Caco-2 (cell line): ENCODE measurements around the gene PARD3B. TPM values are rescaled to one million over a fixed set of nuclear protein-coding genes. Genes with fewer than 3 reads are reported as not detected.

Experiments
- BruUV-seq: library from RNA; stranded (reverse); fragments of 400-500 nt; replicated peaks from 2 replicates; lab custom pipeline; 2021; lab: Mats Ljungman, UMichigan
- CTCF ChIA-PET: fragments of 300-600 bp; sonication (Branson Sonifier 250); formaldehyde crosslinking; loops from one replicate; lab custom pipeline; 2022; ENCODE audit warnings: antibody characterized with exemption; lab: Charles Lee
- POLR2A ChIA-PET: fragments of 300-600 bp; sonication (Branson Sonifier 250); formaldehyde crosslinking; loops from one replicate; lab custom pipeline; 2022; ENCODE audit warnings: antibody characterized with exemption; lab: Charles Lee
- DNase-seq, 2 experiments: peaks; one replicate each; pipeline versions ENCODE4 v3.0.0 to v3.0.0-alpha.2; 2020 to 2022
- H3K27me3 ChIP-seq: replicated peaks from 2 replicates; pipeline ENCODE4 v1.6.0; 2011; ENCODE audit warnings: low read length; ENCODE audit not compliant: control insufficient read depth, insufficient read depth
- H3K36me3 ChIP-seq: 2 replicates; pipeline ENCODE4 v1.5.1; 2011; ENCODE audit warnings: low read length; ENCODE audit not compliant: control insufficient read depth, insufficient read depth
- H3K4me1 ChIP-seq: fragments of 250-450 bp; sonication (Bioruptor Pico); 2 replicates; pipeline ENCODE4 v1.5.1; 2020; ENCODE audit warnings: mild to moderate bottlenecking
- H3K4me3 ChIP-seq: 2 replicates; pipeline ENCODE4 v1.5.1; 2011; ENCODE audit warnings: low read depth, mild to moderate bottlenecking, control low read depth, low read length
- H3K9me3 ChIP-seq: fragments of 250-450 bp; sonication (Bioruptor Pico); 2 replicates; pipeline ENCODE4 v1.5.1; 2020; ENCODE audit warnings: mild to moderate bottlenecking, moderate library complexity
- H3K27ac Mint-ChIP-seq: one replicate; pipeline ENCODE4 v1.8.0; 2022; ENCODE audit warnings: mixed read lengths; ENCODE audit not compliant: unreplicated experiment
- H3K27me3 Mint-ChIP-seq: one replicate; pipeline ENCODE4 v1.8.0; 2022; ENCODE audit warnings: mixed read lengths; ENCODE audit not compliant: insufficient read depth, unreplicated experiment
- H3K36me3 Mint-ChIP-seq: one replicate; pipeline ENCODE4 v1.8.0; 2022; ENCODE audit warnings: mild to moderate bottlenecking, mixed read lengths; ENCODE audit not compliant: insufficient read depth, unreplicated experiment
- H3K4me1 Mint-ChIP-seq: one replicate; pipeline ENCODE4 v1.8.0; 2022; ENCODE audit warnings: low read depth, mixed read lengths; ENCODE audit not compliant: unreplicated experiment
- H3K4me3 Mint-ChIP-seq: one replicate; pipeline ENCODE4 v1.8.0; 2022; ENCODE audit warnings: mild to moderate bottlenecking, moderate library complexity, mixed read lengths; ENCODE audit not compliant: unreplicated experiment
- H3K9me3 Mint-ChIP-seq: one replicate; pipeline ENCODE4 v1.8.0; 2022; ENCODE audit warnings: mixed read lengths; ENCODE audit not compliant: unreplicated experiment
- intact Hi-C: fragments of 100-400 bp; cut with micrococcal nuclease; formaldehyde crosslinking; loops from one replicate; pipeline ENCODE4 v1.10.0; 2022; ENCODE audit not compliant: unreplicated experiment
- total RNA-seq: library from RNA; stranded (reverse); gene quantifications from 2 replicates; pipeline ENCODE4 v1.2.3, GENCODE V29; 2022
- TF ChIP-seq, protein P1 (sequence below), 2 experiments: fragments of 200-600 bp in 1 of 2; IDR thresholded peaks; 1 replicate in 1 of 2; 2 replicates in 1 of 2; pipeline versions ENCODE4 v1.5.1 to v1.8.0; 2011 to 2022; ENCODE audit warnings: antibody characterized with exemption in 1 of 2, control low read depth in 1 of 2, inconsistent platforms in 1 of 2, low read depth in 1 of 2, low read length in 1 of 2, mild to moderate bottlenecking in 1 of 2, moderate library complexity in 1 of 2; ENCODE audit not compliant: insufficient read depth in 1 of 2, severe bottlenecking in 1 of 2, unreplicated experiment in 1 of 2

The PARD3B gene
- total RNA-seq, 1 experiment from 2014 or later = 68.9 TPM

DNA sequence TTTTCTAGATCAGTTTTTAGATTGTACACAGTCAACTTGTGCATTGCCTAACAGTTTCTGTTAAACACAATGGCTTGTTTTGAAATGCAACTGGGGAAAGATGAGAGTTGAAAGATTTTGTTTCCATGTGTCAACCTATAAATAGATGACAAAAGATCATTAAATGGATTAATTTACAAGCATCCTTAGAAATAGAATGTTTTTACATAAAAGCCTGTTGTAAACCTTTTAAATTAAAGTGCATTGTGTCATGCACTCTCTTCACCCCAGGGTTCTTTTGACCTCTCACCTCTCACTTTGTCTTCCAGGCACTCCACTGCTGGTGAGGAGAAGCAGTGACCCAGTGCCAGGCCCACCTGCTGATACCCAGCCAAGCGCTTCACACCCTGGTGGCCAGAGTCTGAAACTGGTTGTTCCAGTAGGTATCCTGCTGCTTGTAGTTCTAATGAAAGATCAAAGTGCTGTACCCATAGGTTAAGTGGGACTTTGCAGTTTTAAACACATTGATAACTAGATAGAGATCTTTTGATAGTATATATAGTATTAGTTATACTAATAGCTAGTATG is 502.1 kb downstream of the PARD3B start:
- Mint-ChIP-seq H3K4me3 (no peak overlapping the region), H3K9me3 (peaks cover 10% of the 10 kb centered on the region), H3K36me3 (peaks cover 29% of the 10 kb centered on the region), H3K4me1 (no peaks in the 10 kb centered on the region), H3K27ac (no peak overlapping the region), H3K27me3 (no peaks in the 10 kb centered on the region)
- BruUV-seq = no TSS peak
- Histone ChIP-seq H3K9me3 (0 out of 2 replicates have a peak, but pooled peaks cover 4% of the 10 kb centered on the region), H3K36me3 (no peaks in the 10 kb centered on the region; the same call in 1 of the 2 replicates), H3K4me1 (no peaks in the 10 kb centered on the region), H3K4me3 (no peak overlapping the region), H3K27me3 (no peaks in the 10 kb centered on the region)
- TF ChIP-seq, protein P1, sequence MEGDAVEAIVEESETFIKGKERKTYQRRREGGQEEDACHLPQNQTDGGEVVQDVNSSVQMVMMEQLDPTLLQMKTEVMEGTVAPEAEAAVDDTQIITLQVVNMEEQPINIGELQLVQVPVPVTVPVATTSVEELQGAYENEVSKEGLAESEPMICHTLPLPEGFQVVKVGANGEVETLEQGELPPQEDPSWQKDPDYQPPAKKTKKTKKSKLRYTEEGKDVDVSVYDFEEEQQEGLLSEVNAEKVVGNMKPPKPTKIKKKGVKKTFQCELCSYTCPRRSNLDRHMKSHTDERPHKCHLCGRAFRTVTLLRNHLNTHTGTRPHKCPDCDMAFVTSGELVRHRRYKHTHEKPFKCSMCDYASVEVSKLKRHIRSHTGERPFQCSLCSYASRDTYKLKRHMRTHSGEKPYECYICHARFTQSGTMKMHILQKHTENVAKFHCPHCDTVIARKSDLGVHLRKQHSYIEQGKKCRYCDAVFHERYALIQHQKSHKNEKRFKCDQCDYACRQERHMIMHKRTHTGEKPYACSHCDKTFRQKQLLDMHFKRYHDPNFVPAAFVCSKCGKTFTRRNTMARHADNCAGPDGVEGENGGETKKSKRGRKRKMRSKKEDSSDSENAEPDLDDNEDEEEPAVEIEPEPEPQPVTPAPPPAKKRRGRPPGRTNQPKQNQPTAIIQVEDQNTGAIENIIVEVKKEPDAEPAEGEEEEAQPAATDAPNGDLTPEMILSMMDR (IDR thresholded peaks at IDR 0.05; ENCODE audit: insufficient read depth in 1 of 2, low read depth in 1 of 2, low read length in 1 of 2, severe bottlenecking in 1 of 2, unreplicated experiment in 1 of 2) = no peak
- no peak for DNase-seq
- intact Hi-C loops = no loop called here
- POLR2A ChIA-PET = no interaction called here
- CTCF ChIA-PET = no interaction called here

DNA sequence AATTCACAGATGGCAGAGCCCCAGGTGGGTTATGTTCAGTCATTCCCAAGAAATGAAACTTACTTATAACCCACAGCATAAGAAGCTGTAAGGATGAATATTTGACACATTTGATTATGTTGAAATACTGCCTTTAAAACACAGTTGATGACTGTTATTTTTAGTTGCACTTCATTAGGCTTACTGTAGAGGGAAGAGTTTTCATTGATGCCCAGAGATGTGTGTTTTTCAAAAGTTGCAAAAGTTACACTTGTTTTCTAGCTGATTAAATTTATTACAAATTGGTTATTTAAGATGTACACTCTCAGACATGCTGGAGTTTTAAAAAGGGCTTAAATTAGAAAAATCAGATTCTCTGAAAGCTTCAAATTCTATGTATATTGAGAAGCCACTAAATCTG is 506.1 kb downstream of the PARD3B start:
- DNase-seq = no peak
- Histone ChIP-seq H3K36me3 (no peaks in the 10 kb centered on the region; the same call in 1 of the 2 replicates), H3K4me3 (no peak overlapping the region), H3K27me3 (no peaks in the 10 kb centered on the region), H3K9me3 (0 out of 2 replicates have a peak, but pooled peaks cover 4% of the 10 kb centered on the region), H3K4me1 (peaks cover 15% of the 10 kb centered on the region)
- peaks cover 10% of the 10 kb centered on the region for H3K9me3 Mint-ChIP-seq
- BruUV-seq = no TSS peak
- no peak overlapping the region for H3K27ac Mint-ChIP-seq
- TF ChIP-seq, protein P1 (IDR thresholded peaks at IDR 0.05; ENCODE audit: insufficient read depth in 1 of 2, low read depth in 1 of 2, low read length in 1 of 2, severe bottlenecking in 1 of 2, unreplicated experiment in 1 of 2) = no peak
- ChIA-PET POLR2A (no interaction called here), CTCF (no interaction called here)
- H3K4me3 Mint-ChIP-seq = no peak overlapping the region
- H3K4me1 Mint-ChIP-seq = peaks cover 10% of the 10 kb centered on the region
- no peaks in the 10 kb centered on the region for H3K27me3 Mint-ChIP-seq
- H3K36me3 Mint-ChIP-seq = peaks cover 34% of the 10 kb centered on the region
- intact Hi-C loops = no loop called here

DNA sequence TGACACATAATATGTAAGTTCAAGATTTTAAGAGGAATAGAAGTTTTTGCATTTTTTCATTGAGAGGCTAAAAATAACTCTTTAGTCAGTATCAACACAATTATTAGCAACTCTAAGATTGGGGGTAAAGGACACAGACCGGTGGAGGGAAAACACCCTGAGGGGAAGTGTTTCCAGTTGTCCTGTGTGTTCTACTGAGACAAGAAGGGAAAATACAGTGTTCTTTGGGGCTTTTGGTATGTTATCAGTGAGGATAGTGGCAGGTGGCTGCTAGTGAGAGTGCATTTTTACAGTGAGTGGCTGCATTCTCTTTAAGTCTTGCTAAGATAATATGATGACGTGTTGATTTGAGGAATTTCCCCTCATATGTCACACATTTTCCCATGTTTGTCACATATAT is 507.5 kb downstream of the PARD3B start:
- Mint-ChIP-seq H3K4me1 (peaks cover 10% of the 10 kb centered on the region), H3K4me3 (no peak overlapping the region), H3K27ac (no peak overlapping the region), H3K9me3 (peaks cover 10% of the 10 kb centered on the region), H3K27me3 (no peaks in the 10 kb centered on the region), H3K36me3 (peaks cover 29% of the 10 kb centered on the region)
- no peak overlapping the region for H3K4me3 ChIP-seq
- no peaks in the 10 kb centered on the region for H3K27me3 ChIP-seq
- BruUV-seq = no TSS peak
- DNase-seq = no peak
- intact Hi-C loops = no loop called here
- no peaks in the 10 kb centered on the region; the same call in 1 of the 2 replicates for H3K36me3 ChIP-seq
- TF ChIP-seq, protein P1 (IDR thresholded peaks at IDR 0.05; ENCODE audit: insufficient read depth in 1 of 2, low read depth in 1 of 2, low read length in 1 of 2, severe bottlenecking in 1 of 2, unreplicated experiment in 1 of 2) = no peak
- CTCF ChIA-PET = no interaction called here
- POLR2A ChIA-PET = no interaction called here
- H3K9me3 ChIP-seq = 0 out of 2 replicates have a peak, but pooled peaks cover 4% of the 10 kb centered on the region
- H3K4me1 ChIP-seq = peaks cover 15% of the 10 kb centered on the region
